ENCODE measurements around the gene DNMT1.

Gene DNMT1

DNA sequence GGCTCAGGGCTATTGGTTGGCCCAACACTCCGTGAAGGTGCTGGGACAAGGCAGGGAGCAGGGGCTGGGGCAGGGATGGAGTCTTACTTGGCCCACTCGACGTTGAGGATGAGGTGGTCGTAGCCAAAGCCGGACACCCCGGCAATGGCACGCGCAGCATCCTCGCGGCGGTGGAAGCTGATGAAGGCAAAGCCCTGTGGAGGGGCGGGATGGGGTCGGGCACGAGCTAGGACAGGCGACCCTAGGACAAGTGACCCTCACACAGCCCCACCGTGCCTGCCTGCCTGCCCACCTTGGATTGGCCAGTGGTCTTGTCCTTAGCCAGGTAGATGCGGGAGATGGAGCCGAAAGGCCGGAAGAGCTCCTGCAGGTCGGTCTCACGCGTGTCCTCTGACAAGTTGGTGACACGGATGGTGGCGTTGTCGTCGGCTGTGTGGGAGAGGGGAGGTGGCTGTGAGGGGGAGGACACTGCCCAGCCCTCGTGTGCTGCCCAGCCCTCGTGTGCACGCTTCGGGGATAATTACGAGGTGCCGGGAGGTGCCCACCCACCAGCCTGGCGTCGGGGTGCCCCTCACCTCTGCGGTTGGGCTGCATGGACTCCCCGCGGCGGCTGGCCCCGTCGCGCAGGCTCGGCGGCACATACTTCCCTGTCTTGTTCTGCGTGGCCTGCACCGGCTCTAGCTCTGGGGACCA lies 79.2 kb downstream of the DNMT1 start:
- no peak for DNase-seq (ENCODE audit: extremely low read depth in 1 of 2, low read depth in 1 of 2)

DNA sequence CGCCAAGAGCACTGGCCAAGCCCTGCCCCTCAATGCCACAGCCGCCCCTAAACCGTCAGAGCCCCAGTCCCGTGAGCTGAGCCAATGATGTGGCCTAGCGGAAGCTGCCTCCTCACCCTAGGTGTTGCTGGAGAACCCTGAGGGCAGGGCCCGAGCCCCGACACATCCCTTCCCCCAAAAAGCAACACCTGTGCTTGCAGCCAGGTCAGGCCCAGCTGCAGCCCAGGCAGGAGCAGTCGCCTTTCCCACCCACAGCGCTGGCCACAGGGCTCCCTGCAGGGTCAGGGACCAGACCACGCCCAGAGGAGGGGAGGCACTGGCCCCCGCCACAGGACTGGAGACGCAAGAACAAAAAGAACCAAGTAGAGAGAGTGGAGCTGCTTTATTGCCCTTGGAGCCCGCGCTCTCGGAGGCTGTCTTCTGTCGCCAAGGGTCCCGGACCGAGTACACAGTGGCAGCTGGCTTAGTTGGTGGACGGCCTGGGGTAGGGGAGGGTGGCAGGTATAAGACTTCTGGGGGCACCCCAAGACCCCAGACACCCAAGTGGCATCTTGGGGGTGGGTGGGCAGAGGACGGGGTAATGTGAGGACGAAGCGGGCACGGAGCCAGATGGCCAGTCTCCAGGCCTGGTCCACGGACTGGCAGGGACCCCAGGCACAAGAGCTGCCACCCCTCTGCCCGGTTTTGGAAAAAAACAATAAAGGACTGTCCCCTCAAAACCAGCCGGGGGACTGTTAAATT lies 79.9 kb downstream of the DNMT1 start:
- DNase-seq (ENCODE audit: extremely low read depth in 1 of 2, low read depth in 1 of 2) = no peak

DNA sequence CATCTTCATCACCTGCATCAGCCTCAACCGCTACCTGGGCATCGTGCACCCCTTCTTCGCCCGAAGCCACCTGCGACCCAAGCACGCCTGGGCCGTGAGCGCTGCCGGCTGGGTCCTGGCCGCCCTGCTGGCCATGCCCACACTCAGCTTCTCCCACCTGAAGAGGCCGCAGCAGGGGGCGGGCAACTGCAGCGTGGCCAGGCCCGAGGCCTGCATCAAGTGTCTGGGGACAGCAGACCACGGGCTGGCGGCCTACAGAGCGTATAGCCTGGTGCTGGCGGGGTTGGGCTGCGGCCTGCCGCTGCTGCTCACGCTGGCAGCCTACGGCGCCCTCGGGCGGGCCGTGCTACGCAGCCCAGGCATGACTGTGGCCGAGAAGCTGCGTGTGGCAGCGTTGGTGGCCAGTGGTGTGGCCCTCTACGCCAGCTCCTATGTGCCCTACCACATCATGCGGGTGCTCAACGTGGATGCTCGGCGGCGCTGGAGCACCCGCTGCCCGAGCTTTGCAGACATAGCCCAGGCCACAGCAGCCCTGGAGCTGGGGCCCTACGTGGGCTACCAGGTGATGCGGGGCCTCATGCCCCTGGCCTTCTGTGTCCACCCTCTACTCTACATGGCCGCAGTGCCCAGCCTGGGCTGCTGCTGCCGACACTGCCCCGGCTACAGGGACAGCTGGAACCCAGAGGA lies 80.6 kb downstream of the DNMT1 start:
- no peak for DNase-seq (ENCODE audit: extremely low read depth in 1 of 2, low read depth in 1 of 2)

DNA sequence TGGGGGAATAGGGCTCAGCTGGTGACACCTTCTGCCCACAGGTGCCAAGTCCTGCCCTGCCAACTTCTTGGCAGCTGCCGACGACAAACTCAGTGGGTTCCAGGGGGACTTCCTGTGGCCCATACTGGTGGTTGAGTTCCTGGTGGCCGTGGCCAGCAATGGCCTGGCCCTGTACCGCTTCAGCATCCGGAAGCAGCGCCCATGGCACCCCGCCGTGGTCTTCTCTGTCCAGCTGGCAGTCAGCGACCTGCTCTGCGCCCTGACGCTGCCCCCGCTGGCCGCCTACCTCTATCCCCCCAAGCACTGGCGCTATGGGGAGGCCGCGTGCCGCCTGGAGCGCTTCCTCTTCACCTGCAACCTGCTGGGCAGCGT lies 81.2 kb downstream of the DNMT1 start:
- DNase-seq (ENCODE audit: extremely low read depth in 1 of 2, low read depth in 1 of 2) = no peak

DNA sequence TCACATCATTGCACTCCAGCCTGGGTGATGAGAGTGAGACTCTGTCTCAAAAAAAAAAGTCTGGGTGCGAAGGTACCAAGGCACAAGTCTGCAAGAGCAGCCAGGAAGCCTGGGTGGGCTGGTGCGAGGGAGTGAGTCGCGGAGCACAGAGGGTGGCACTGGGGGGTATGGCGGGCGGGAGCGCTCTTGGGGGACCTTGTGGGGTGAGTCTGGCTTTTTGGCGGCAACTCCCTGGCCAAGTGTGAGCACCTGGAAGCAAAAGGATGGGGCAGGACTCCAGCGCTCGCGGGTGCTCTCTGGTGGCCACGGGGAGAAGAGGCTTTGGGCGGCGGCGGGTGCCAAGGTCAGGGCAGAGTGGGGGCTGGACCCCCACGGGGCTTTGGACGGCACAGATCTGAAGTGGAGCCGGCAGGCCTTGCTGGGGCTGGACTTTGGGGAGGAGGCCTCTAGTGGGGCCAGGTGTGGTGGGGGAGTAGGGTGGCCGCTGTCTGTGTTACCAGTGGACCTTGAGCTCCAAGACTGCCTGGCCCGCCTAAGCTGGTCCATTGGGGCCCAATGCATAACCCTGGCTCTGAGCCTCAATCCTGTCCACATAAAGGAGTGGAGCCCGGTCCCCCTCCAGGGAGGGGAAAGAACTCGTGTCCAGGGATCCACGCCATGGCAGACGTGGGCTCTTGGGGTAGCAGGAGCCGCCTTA lies 81.7 kb downstream of the DNMT1 start:
- peak in 1 of 2 donors; percentile 47 for DNase-seq (ENCODE audit: extremely low read depth in 1 of 2, low read depth in 1 of 2)

DNA sequence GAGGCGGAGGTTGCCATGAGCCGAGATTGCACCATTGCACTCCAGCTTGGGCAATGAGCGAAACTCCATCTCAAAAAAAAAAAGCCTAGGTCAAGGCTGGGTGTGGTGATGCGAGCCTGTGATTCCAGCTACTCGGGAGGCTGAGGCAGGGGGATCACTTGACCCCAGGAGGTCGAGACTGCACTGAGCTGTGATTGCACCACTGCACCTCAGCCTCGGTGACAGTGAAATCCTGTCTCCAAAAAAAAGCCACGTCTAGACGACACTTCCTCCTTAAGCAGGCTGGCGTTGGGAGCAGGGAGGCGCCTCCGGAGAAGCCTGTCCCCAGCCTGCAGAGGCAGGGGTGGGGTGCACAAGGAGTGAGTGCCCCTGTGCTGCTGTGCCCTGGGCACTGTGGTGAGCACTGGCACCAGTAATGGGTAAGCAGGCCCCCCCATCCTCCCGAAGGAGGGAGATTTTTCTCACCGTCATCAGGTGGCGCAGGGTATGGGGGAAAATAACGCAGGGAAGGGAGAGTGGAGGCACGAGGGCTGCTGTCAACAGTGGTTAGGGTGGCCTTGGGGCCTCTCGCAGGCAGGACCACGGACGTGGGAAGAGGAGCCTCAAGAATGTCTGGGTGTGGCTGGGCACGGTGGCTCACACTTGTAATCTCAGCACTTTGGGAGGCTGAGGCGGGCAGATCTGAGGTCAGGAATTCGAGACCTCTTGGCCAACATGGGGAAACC lies 82.6 kb downstream of the DNMT1 start:
- peak; percentile 64 to 70 for DNase-seq (ENCODE audit: extremely low read depth in 1 of 2, low read depth in 1 of 2)

DNA sequence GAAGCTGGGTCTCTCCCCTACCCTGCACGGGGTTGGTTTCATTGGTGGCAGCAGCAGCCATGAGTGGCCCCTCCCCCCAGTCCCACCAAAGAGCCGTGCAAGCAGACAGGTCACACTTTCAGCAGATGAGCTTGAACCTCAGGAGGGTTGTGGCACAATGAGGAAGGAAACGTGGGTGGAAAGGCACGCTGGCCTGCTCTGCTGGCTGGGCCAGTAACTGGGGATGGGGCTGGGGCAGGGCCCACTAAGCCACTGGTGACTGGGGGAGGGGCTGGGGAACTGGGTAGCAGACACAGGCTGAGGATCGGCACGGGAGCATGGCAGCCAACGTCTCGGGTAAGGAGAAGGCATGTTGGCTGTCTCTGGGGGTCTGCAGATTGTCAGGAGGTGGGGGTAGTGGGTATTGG lies 83.3 kb downstream of the DNMT1 start, which contains the start of gene P2RY11:
TSS of gene P2RY11 (plus strand) at position 289 of the 407 bp plus-strand sequence. CDS start at position 318, 29 bp downstream.
- DNase-seq (ENCODE audit: extremely low read depth in 1 of 2, low read depth in 1 of 2) = peak in 1 of 2 donors; percentile 70

DNA sequence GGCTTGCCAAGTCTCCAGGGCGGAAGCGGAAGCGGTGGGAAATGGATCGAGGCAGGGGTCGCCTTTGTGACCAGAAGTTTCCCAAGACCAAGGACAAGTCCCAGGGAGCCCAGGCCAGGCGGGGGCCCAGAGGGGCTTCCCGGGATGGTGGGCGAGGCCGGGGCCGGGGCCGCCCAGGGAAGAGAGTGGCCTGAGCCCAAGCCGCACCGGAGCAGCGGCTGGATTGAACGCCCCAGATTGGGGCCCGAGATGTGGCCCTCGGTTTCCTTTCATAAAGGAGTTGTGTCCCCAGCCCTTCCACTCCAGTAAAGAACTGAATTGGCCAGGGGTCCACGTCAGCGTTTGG lies 83.8 kb downstream of the DNMT1 start:
- no peak for DNase-seq (ENCODE audit: extremely low read depth in 1 of 2, low read depth in 1 of 2)

DNA sequence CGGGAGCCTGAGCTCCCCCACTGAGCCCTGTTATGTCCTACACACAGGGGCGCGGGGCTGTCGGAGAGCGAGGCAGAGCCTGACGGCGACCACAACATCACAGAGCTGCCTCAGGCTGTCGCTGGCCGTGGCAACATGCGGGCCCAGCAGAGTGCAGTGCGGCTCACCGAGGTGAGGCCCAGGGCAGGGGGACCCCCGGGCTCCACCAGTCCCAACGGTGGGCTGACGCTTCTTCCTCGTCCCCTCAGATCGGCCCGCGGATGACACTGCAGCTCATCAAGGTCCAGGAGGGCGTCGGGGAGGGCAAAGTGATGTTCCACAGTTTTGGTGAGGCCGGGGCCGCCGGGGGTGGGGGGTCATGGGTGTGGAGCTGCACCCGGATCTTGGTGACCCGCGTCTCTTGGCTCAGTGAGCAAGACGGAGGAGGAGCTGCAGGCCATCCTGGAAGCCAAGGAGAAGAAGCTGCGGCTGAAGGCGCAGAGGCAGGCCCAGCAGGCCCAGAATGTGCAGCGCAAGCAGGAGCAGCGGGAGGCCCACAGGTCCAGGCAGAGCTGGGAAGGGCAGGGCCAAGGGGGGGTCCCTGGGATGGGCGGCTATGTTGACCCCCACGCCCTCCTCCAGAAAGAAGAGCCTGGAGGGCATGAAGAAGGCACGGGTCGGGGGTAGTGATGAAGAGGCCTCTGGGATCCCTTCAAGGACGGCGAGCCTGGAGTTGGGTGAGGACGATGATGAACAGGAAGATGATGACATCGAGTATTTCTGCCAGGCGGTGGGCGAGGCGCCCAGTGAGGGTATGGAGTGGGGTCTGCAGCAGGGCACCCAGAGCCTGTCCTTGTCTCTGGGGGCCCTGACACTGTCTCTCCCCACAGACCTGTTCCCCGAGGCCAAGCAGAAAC lies 84.4 kb downstream of the DNMT1 start:
- DNase-seq (ENCODE audit: extremely low read depth in 1 of 2, low read depth in 1 of 2) = no peak

DNA sequence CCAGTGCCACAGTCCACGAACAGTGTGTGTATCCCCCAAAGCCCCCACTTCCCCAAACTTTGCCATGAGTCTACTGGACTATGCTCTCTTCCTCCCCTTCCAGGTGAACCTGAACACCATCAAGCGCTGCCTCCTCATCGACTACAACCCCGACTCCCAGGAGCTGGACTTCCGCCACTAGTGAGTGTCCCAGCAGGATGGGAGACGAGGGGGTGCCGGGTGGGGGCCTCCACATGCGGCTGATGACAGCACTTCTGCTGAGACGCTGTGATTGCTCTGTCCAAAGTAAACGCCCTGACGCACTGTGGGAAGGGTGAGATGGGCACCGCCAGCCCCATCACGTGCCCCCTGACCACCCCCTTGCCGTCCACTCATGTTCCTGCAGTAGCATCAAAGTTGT lies 85.2 kb downstream of the DNMT1 start:
- no peak for DNase-seq (ENCODE audit: extremely low read depth in 1 of 2, low read depth in 1 of 2)

DNA sequence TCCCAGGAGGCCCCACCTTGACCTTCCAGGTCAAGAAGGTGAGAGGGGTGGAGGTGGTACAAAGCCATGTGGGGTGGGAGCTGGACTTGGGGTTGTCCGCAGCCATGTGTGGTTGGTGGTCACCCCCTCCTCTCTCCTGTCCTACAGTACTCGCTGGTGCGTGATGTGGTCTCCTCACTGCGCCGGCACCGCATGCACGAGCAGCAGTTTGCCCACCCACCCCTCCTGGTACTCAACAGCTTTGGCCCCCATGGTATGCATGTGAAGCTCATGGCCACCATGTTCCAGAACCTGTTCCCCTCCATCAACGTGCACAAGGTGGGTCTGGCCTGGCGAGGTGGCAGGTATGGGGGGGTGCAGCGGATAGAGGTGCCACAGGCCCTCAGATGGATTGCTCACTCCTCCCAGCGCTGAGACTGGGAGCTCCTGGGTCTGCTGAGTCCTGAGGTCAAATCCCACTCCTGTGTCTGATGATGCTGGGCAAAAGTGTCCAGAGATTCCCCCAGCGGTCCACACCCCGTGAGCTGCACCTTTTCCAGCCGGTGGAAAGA lies 86.9 kb downstream of the DNMT1 start:
- no peak for DNase-seq (ENCODE audit: extremely low read depth in 1 of 2, low read depth in 1 of 2)

DNA sequence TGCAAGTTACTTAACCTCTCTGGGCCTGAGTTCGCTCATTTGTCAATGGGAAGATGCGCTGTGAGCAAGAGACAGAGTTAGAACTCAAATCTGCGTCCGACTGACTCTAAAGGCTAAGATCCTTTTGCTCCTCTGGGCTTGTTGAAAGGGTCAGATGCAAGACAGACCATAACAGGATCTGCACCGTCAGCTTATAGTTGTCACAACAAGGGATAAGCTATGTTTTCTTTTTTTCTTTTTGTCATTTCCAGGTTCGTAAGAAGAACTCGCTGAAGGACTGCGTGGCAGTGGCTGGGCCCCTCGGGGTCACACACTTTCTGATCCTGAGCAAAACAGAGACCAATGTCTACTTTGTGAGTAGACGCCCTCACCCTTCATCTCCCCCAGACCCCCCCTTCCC lies 87.5 kb downstream of the DNMT1 start:
- DNase-seq (ENCODE audit: extremely low read depth in 1 of 2, low read depth in 1 of 2) = no peak

DNA sequence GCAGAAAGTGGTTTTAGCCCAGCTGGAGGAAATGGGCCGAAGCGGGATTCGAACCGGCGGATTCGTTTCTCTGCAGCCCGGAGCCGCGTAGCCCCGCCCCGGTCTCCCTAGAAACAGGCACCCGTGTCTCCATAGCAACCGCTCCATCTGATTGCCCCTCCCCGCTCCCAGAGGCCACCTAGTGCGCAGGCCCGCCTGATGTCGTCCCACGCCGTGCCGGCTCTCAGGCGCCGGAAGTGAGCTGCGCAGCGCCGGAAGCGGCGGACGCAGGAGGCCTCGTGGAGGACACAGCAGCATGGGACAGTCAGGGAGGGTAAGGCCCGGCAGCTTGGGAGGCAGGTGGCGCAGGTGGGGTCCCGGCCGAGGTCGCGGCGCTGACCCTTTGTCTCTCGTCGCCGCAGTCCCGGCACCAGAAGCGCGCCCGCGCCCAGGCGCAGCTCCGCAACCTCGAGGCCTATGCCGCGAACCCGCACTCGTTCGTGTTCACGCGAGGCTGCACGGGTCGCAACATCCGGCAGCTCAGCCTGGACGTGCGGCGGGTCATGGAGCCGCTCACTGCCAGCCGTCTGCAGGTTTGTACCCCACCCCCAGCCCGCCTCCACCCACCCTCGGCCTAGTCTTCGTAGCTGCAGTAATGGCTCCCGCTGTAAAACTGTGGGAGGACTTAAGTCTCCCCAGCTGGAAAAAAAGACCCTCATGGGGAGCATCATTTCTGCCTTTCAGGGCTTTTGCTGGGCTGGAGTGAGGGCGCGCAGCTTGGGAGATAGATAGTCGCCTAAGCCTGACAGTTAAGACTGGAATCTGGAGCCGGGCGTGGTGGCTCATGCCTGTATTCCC lies 88.4 kb downstream of the DNMT1 start, which contains the start of gene PPAN:
TSS of gene PPAN (plus strand) at position 263 of the 837 bp plus-strand sequence. CDS start at position 296, 33 bp downstream.
- DNase-seq (ENCODE audit: extremely low read depth in 1 of 2, low read depth in 1 of 2) = peak; percentile 94 to 97

DNA sequence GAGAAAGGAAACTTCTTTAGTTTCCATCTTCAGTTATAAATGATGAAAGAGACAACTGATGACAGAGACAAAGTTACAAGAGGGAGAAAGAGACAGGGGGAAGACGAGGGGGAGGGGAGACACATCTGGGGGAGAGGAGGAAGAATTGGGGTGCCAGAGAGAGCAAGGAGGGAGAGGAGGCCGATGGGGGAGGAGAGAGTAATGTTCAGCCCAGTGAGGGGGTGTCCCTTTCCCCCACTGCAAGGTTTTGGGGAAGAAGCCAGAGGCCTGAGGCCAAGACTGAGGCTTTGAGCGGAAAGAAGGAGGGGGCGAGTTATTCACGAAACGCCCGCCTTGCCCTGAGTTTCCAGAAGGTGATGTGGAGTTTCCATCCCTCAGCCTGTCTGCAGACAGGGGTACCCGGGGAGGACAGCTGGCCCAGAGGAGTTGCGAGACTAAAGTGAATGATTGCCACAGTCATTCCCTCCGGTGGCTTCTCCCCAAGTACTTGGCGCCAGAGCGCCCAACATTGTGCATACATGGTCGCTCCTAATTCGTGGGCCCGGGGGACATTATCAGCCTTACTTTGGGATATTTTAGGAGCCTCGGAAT lies 89.1 kb downstream of the DNMT1 start:
- peak; percentile 73 to 89 for DNase-seq (ENCODE audit: extremely low read depth in 1 of 2, low read depth in 1 of 2)

DNA sequence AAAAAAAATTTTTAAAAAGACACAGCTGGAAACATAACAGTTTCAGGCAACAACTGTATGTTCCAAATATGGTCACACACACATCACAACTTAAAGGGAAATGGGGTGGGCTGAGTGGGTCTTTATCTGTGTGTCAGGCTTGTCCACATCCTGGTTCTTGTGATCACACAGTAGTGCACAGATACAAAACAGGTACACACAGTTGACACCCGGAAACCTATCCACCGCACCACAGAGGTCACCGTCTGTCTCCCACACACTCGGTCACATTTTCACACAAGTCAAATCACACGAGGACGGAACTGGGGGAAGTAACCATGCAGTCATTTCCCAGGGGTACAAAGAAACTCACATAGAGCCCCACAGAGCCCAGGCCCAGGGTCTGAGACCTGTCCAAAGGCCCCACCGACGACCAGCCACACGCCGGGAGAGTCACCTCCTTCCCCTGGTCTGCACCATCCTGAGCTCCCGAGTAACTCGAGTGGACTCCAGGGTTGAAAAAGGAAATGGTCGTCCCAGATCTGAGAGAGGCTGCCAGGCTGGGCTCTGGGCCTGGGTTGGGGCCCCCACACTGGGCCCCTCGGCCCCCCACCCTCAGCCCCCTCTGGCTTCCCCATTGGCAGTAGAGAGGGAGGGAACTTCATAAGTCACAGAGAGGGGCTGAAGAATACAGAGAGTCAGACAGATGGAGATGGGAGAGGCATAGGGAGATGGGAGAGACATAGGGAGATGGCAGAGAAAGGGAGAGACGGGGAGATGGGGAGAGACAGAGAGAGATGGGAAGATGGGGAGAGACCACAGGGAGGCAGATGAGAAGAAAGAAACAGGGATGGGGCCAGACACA lies 89.9 kb downstream of the DNMT1 start:
- peak; percentile 62 to 87 for DNase-seq (ENCODE audit: extremely low read depth in 1 of 2, low read depth in 1 of 2)

DNA sequence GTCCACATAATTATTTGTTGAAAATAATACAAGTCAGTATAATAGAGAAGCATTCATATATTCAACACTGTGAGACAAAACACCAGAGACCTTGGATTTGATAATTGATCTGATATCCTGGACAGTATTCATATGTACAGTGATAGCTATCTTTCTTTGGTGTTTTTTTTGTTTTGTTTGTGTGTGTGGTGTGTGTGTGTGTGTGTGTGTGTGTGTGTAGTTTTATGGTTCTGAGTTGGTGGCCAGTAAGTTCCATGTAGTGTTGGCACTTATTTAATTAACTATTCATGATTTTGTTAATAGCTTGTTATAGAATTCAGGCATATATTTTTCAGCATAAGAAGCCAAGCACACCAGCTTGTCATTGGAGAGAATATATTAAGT lies 90.6 kb downstream of the DNMT1 start:
- DNase-seq (ENCODE audit: extremely low read depth in 1 of 2, low read depth in 1 of 2) = no peak

DNA sequence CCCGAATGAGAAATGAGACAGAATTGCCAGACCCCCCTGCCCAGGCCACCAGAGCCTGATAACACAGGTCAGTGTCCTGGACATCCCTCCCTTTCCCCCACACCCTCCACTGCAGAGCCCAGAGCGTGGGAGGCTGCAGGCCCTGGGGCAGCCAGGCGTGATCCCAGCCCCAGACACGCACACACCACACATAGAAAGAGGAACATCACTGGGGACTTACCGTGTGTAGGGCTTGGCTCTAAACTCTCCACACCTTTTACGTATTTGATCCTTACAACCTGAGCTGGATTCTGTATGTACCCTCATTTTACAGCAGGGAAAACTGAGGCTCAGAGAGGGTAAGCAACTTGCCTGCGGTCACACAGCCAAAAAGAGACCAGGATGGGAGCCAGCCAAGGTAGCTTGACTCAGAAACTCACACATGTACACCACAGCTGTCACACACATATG lies 91.9 kb downstream of the DNMT1 start:
- DNase-seq (ENCODE audit: extremely low read depth in 1 of 2, low read depth in 1 of 2) = no peak
